ENCODE data around the gene FAM131C.
"Not testable (repeated sequence)": the region's sequence is repeated elsewhere in the genome, so short reads cannot be mapped to it uniquely, and the experiment has no call there.

FAM131C gene

GRCh38 chr1:16054598-16055540 is 18.6 kb downstream of the FAM131C start:
- Histone ChIP-seq H3K27ac (ENCODE audit: low read length) (no peak overlapping the region), H4K20me1 (ENCODE audit: insufficient read depth, low read length) (no peaks in the 10 kb centered on the region), H3K4me1 (ENCODE audit: low read length) (peaks cover 9% of the 10 kb centered on the region; the same call in 1 of the 2 replicates), H3K4me2 (ENCODE audit: low read length) (no peak overlapping the region), H3K9ac (ENCODE audit: low read length) (no peak overlapping the region), H3K36me3 (replicated peaks; ENCODE audit: low read depth, low read length) (no peaks in the 10 kb centered on the region), H3K27me3 (ENCODE audit: low read depth, low read length) (no peaks in the 10 kb centered on the region), H2AFZ (ENCODE audit: low read depth, low read length) (no peak overlapping the region), H3K4me3 (ENCODE audit: low read length) (no peak overlapping the region), H3K79me2 (ENCODE audit: low read length) (no peaks in the 10 kb centered on the region), H3K9me3 (ENCODE audit: insufficient read depth, low read length) (no peaks in the 10 kb centered on the region)
- TF ChIP-seq CTCF (IDR thresholded peaks at IDR 0.05; ENCODE audit: low read depth, low read length) (no peak), EZH2phosphoT487 (IDR thresholded peaks at IDR 0.05; ENCODE audit: low read depth) (no peak)

GRCh38 chr1:16053781-16054502 is 19.5 kb downstream of the FAM131C start:
- H3K79me2 ChIP-seq (ENCODE audit: low read length): no peaks in the 10 kb centered on the region
- no peak overlapping the region for H2AFZ ChIP-seq (ENCODE audit: low read depth, low read length)
- H3K4me3 ChIP-seq (ENCODE audit: low read length): no peak overlapping the region
- no peaks in the 10 kb centered on the region for H3K36me3 ChIP-seq (replicated peaks; ENCODE audit: low read depth, low read length)
- H3K4me2 ChIP-seq (ENCODE audit: low read length): no peak overlapping the region
- H3K9ac ChIP-seq (ENCODE audit: low read length): no peak overlapping the region
- peaks cover 6% of the 10 kb centered on the region; the same call in 1 of the 2 replicates for H3K4me1 ChIP-seq (ENCODE audit: low read length)
- H4K20me1 ChIP-seq (ENCODE audit: insufficient read depth, low read length): no peaks in the 10 kb centered on the region
- TF ChIP-seq EZH2phosphoT487 (IDR thresholded peaks at IDR 0.05; ENCODE audit: low read depth): no peak
- TF ChIP-seq CTCF (IDR thresholded peaks at IDR 0.05; ENCODE audit: low read depth, low read length): no peak
- no peaks in the 10 kb centered on the region for H3K9me3 ChIP-seq (ENCODE audit: insufficient read depth, low read length)
- H3K27me3 ChIP-seq (ENCODE audit: low read depth, low read length): no peaks in the 10 kb centered on the region
- no peak overlapping the region for H3K27ac ChIP-seq (ENCODE audit: low read length)

DNA sequence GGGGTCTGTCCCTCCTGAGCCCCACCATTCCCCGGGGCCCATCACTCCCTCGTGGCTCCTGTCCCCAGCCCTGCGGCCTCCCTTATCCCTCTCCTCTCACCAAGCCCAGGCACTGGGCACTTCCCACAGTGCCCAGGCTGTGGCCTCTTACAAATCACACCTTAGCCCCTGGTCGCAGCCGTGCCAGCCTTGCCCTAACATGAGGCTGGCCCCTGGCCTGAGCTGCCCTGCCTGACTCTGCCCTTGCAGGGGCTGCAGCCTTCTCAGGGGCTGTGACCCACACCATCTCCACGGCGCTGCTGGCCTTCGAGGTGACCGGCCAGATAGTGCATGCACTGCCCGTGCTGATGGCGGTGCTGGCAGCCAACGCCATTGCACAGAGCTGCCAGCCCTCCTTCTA is 21.5 kb downstream of the FAM131C start:
- H3K4me3 ChIP-seq (ENCODE audit: low read length); H3K27ac ChIP-seq (ENCODE audit: low read length); H3K36me3 ChIP-seq (replicated peaks; ENCODE audit: low read depth, low read length); H3K4me2 ChIP-seq (ENCODE audit: low read length); H3K79me2 ChIP-seq (ENCODE audit: low read length); H3K27me3 ChIP-seq (ENCODE audit: low read depth, low read length); H3K9ac ChIP-seq (ENCODE audit: low read length); H3K9me3 ChIP-seq (ENCODE audit: insufficient read depth, low read length); H2AFZ ChIP-seq (ENCODE audit: low read depth, low read length); H4K20me1 ChIP-seq (ENCODE audit: insufficient read depth, low read length); H3K4me1 ChIP-seq (ENCODE audit: low read length): not testable (repeated sequence)

- H3K27ac ChIP-seq (ENCODE audit: low read length): no peak overlapping the region
- H2AFZ ChIP-seq (ENCODE audit: low read depth, low read length): no peak overlapping the region
- 0 out of 2 replicates have a peak, but pooled peaks cover 3% of the 10 kb centered on the region for H3K4me1 ChIP-seq (ENCODE audit: low read length)
- H3K4me2 ChIP-seq (ENCODE audit: low read length): no peak overlapping the region
- H3K79me2 ChIP-seq (ENCODE audit: low read length): no peaks in the 10 kb centered on the region
- H4K20me1 ChIP-seq (ENCODE audit: insufficient read depth, low read length): no peaks in the 10 kb centered on the region
- H3K36me3 ChIP-seq (replicated peaks; ENCODE audit: low read depth, low read length): no peaks in the 10 kb centered on the region
- H3K9ac ChIP-seq (ENCODE audit: low read length): no peak overlapping the region
- H3K4me3 ChIP-seq (ENCODE audit: low read length): no peak overlapping the region
- no peaks in the 10 kb centered on the region for H3K27me3 ChIP-seq (ENCODE audit: low read depth, low read length)
- no peak for TF ChIP-seq CTCF (IDR thresholded peaks at IDR 0.05; ENCODE audit: low read depth, low read length)
- no peak for TF ChIP-seq EZH2phosphoT487 (IDR thresholded peaks at IDR 0.05; ENCODE audit: low read depth)
- no peaks in the 10 kb centered on the region for H3K9me3 ChIP-seq (ENCODE audit: insufficient read depth, low read length)
Observed at GRCh38 chr1:16051039-16051438, 22.4 kb downstream of the FAM131C start.

Data from OCI-LY3 (cell line).